Keratinocyte (primary cell): Measurements from ENCODE around the gene GPR176.

Experiments used
- EZH2 ChIP-seq: IDR thresholded peaks from one replicate; pipeline ENCODE4 v1.6.1; 2012; ENCODE audit warnings: inconsistent platforms, mild to moderate bottlenecking, low read length, moderate library complexity
- TF ChIP-seq, protein P1 (sequence below), 3 experiments: IDR thresholded peaks in 1 of 3; conservative IDR thresholded peaks in 1 of 3; optimal IDR thresholded peaks in 1 of 3; 2 replicates in 2 of 3; 3 replicates in 1 of 3; pipeline versions ENCODE3 to v1.5.1; 2011; ENCODE audit warnings: low read length in 3 of 3, mild to moderate bottlenecking in 3 of 3, moderate library complexity in 2 of 3, control low read depth in 1 of 3, inconsistent platforms in 1 of 3; ENCODE audit not compliant: insufficient read depth in 2 of 3; ENCODE audit errors: extremely low read depth in 1 of 3

GRCh38 chr15:39796601-39797000 is 123.5 kb downstream of the GPR176 start:
- TF ChIP-seq, protein P1, sequence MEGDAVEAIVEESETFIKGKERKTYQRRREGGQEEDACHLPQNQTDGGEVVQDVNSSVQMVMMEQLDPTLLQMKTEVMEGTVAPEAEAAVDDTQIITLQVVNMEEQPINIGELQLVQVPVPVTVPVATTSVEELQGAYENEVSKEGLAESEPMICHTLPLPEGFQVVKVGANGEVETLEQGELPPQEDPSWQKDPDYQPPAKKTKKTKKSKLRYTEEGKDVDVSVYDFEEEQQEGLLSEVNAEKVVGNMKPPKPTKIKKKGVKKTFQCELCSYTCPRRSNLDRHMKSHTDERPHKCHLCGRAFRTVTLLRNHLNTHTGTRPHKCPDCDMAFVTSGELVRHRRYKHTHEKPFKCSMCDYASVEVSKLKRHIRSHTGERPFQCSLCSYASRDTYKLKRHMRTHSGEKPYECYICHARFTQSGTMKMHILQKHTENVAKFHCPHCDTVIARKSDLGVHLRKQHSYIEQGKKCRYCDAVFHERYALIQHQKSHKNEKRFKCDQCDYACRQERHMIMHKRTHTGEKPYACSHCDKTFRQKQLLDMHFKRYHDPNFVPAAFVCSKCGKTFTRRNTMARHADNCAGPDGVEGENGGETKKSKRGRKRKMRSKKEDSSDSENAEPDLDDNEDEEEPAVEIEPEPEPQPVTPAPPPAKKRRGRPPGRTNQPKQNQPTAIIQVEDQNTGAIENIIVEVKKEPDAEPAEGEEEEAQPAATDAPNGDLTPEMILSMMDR (optimal IDR thresholded peaks at IDR 0.05 in 1 of 3, IDR thresholded peaks at IDR 0.05 in 1 of 3, conservative IDR thresholded peaks at IDR 0.05 in 1 of 3; ENCODE audit: extremely low read depth in 1 of 3, insufficient read depth in 2 of 3, low read length in 3 of 3): no peak
- no peak for TF ChIP-seq EZH2
